HCT116 (cell line): Measurements from ENCODE around the gene TUBA3D.
"Not testable (repeated sequence)": the region's sequence is repeated elsewhere in the genome, so short reads cannot be mapped to it uniquely, and the experiment has no call there.

Source experiments
- CTCF ChIP-seq, 3 experiments: fragments of 200-600 bp in 1 of 3; sonication (generic) in 1 of 3; IDR thresholded peaks in 2 of 3; conservative IDR thresholded peaks in 1 of 3; 2 replicates each; pipeline ENCODE4 v1.5.1; 2012 to 2017; ENCODE audit warnings: low read depth in 2 of 3, low read length in 2 of 3, antibody characterized with exemption in 1 of 3, borderline replicate concordance in 1 of 3, control low read depth in 1 of 3, mild to moderate bottlenecking in 1 of 3, mixed read lengths in 1 of 3, mixed run types in 1 of 3, moderate library complexity in 1 of 3; ENCODE audit not compliant: insufficient read depth in 1 of 3
- MAX ChIP-seq: IDR thresholded peaks from 2 replicates; pipeline ENCODE4 v1.6.1; 2012
- REST ChIP-seq: IDR thresholded peaks from 2 replicates; pipeline ENCODE4 v1.6.1; 2012; ENCODE audit warnings: low read depth

GRCh38 chr2:131451265-131451949 is 24.5 kb upstream of the TUBA3D start:
- not testable (repeated sequence) for TF ChIP-seq MAX; CTCF (IDR thresholded peaks at IDR 0.05 in 2 of 3, conservative IDR thresholded peaks at IDR 0.05 in 1 of 3; ENCODE audit: borderline replicate concordance in 1 of 3, insufficient read depth in 1 of 3, low read depth in 2 of 3, low read length in 2 of 3); REST
